NOMO-1 treated with DMSO at 0.1 percent for 48 hours (cell line): Measurements from ENCODE around the gene BRIP1.
A peak's percentile ranks its signal among the peaks of the same experiment; 100 is the strongest.
"Not testable (repeated sequence)": the region's sequence is repeated elsewhere in the genome, so short reads cannot be mapped to it uniquely, and the experiment has no call there.

ENCODE experiments used
- DNase-seq: peaks from one replicate; lab custom pipeline; 2025; ENCODE audit not compliant: unreplicated experiment; lab: John Stamatoyannopoulos, UW

The BRIP1 gene

DNA sequence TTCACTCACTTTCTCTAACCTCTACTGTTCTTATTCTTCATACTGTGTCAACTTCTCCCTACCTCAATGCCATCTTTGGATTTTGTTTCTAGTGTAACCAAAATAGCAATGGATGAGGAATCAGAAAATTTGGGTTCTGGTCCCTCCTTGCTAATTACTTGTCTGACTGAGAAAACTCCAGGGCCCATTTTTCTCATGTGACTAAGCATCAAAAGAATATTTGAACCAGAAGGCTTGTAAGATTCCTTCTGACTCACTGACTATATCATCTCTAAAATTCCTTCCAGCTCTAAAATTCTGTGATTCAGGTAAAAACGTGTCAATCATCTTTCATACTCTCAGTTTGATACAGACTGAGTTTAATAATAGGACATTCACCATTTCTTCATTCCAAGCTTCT is 57.9 kb downstream of the BRIP1 start:
- DNase-seq, result no peak

DNA sequence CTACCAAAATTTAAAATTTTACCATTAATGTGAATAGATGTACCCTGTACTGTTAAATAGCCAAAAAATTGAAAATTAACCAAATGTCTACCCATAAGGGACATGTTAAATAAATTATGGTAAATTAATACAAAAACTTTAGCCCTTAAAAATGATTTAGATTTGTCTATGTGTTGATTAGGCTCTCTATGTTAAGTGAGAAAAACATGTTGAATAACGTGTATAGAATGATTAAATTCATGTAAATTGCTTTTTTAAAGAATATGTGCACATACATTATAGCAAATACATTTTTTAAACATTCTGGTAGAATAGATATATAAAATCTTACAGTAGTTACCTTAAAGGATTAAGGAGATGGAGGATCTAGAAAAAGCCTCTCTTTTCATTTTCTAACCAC is 59.5 kb downstream of the BRIP1 start:
- DNase-seq, result no peak

DNA sequence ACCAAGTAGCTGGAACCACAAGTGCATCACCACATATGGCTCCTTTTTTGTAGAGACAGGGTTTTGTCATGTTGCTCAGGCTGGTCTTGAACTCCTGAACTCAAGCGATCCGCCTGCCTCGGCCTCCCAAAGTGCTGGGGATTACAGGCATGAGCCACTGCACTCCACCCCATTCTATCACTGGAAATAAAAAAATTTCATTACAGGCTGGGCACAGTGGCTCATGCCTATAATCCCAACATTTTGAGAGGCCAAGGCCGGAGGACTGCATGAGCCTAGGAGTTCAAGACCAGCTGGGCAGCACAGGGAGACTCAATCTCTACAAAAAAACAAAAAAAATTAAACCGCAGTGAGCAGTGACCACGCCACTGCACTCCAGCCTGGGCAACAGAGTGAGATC is 60.1 kb downstream of the BRIP1 start:
- DNase-seq, result no peak

DNA sequence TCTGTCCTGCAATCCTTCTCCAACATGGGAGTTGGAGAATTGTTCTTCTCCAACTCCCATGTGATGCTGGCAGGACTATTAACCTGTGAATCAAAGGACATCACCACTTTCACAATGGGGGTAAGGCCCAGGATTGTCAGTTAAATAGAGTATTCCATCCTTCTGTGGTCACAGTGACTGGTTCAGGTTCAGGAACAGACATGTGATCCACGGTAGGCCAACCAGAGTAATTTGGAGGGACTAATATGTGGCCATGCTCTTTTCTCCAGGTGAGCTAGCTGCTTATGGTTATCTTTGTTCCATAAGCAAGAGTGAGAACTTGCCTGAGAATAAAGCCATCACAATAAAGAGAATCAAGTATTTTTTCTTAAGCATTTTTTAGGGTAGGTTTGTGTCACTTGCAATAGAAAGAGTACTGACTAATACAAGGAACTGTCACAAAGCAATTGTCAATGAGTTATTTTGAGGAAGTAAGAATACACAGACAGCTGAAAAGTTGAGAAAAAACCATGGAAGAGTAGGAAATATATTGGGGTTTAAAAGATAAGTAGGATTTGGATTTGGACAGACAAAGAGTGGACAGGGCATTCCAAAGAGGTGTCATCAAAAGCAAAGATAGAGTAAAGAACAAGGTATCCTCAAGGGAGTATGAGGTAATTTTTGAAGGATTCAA is 63.4 kb downstream of the BRIP1 start:
- peak; percentile 60 for DNase-seq

DNA sequence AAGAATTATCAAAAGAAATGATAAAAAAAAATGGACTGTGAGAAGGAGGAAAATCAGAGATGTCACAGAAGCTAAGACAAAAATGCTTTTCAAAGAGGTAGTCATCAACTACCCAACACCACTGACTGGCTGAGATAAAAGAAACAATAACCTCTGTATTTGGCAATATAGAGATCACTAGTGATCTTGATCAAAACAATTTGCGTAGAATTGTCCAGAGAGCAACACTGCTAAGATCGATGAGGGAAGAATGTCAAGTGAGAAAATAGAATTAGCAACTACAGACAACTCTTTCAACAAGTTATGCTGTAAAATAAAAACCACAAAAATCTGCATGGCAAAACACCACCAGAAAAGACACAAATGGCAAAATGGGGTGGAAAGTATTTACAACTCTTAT is 66.0 kb downstream of the BRIP1 start:
- no peak for DNase-seq

DNA sequence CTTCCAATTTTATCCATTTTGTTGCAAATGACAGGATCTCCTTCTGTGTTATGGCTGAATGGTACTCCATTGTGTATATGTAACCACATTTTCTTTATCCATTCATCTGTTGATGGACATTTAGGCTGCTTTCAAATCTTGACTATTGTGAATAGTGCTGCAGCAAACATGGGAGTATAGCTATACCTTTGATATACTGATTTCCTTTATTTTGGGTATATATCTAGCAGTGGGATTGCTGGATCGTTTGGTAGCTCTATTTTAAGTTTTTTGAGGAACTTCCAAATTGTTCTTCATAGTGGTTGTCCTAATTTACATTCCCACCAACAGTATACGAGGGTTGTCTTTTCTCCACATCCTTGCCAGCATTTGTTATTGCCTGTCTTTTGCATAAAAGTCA is 67.8 kb downstream of the BRIP1 start:
- DNase-seq, result no peak

DNA sequence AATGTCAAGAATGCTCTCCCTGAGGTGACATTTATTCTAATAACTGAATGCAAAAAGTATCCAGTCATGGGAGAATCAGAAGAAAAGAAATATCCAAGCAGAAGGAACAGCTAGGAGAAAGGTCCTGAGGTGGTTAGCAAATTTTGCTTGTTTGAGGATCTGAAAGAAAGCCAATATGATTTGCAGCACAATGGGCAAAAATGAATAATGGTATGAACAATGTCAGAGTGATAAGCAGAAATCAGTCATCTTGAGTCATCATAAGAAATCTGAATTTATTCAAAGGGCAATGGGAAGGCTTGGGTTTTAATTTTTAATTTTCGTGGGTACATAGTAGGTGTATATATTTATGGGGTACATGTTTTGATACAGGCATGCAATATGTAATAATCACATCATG is 68.5 kb downstream of the BRIP1 start:
- no peak for DNase-seq

DNA sequence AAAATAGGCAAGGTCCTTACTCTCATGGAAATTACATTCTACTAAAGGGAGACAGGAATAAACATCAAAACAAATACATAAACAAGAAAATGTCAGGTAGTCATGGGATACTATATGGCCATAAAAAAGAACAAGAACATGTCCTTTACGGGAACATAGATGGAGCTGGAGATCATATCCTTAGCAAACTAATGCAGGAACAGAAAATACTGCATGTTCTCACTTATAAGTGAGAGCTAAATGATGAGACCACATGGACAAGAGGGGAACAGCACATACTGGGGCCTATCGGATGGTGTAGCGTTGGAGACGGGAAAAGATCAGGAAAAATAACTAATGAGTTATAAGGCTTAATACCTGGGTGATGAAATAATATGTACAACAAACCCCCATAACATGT is 69.1 kb downstream of the BRIP1 start:
- no peak for DNase-seq

DNA sequence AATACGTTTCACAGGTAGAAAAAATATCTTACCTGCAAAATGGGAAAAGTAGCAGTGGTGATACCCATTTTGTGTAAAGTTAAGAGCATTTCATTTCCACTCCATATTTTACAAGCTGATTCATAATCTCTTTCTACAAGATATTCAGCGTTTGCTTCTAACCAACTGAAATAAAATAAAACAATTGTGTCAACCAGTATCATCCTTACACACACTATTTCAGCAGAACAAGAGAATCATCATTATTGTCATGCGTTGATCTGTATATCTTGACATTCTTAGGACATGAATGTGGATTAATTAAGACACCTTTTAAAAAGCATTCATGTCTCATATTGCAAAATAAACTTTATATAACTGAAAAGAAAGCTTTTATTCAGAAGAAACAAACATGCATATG is 69.8 kb downstream of the BRIP1 start:
- DNase-seq, result no peak

DNA sequence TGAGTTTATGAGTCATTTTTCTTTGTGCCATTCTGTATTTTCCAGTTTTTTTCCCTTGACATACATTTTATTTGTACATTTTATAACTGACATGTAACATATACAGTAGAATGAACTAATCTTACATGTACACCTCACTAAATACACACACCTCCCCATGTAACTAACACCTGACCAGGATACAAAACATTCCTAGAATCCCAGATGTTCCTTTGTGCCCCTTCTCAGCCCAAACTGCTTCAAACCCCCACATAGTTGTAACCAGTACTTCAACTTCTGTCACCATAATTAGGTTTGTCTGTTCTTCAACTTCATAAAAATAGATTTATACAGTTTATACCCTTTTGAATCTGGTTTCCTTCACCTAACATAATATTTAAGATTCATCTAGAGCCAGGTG is 73.5 kb downstream of the BRIP1 start:
- DNase-seq, result no peak

DNA sequence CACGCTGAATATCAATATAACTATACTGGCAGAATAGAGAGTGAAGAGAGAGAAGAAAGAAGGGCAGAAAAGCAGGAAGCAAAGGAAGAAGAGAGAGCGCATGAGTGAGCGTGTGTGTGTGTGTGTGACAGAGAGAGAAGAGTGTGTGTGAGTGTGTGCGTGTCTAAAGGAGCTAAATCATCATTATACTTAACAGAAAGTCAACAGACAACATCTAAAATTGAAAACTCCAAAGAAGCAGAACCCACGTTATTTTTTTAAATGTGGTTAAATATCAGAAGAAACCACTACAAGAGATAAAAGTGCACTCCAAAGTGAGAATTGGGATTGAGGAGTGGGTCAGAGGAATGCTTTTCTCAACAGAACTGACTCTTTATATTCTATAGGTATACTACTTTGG is 77.2 kb downstream of the BRIP1 start:
- DNase-seq, result peak; percentile 19

DNA sequence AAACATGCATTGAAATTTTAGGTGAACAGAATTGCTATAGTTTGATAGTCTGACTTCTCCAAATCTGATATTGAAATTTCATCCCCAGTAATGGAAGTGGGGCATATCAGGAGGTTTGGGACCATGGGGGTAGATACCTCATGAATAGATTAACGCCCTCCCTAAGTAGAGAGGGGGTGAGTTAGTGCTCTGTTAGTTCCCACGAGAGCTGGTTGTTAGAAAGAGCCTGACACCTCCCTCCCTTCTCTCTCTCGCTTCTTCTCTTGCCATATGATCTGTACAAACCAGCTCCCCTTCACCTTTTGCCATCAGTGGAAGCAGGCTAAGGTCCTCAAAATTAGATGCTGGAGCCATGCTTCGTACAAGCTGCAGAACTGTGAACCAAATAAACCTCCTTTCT is 78.8 kb downstream of the BRIP1 start:
- DNase-seq, result no peak

DNA sequence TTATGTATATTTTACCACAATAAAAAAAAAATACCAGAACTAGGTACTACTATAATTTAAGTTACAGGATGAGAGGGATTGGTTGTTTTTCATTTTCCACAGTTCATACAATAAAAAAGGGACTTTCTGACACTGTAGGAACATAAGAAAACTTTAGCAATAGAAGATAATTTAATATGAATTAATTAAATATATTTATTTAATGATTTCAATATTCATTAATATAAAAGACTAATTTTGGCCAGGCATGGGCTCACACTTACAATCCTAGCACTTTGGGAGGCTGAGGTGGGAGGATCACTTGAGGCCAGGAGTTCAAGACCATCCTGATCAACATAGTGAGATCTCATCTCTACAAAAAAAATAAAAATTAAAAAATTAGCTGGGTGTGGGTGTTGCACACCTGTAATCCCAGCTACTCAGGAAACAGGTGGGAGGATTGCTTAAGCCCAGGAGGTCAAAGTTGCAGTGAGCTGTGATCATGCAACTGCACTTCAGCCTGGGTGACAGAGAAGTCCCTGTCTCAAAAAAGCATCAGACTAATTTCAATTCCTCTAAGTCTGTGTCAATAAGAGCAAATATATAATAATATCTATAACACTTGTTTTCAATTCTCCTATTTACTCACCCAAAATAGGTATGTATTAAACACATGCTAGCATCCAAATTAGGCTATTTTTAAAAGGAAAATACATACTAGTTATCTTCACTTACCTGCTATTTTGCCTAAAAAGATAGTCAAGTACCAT is 79.6 kb downstream of the BRIP1 start:
- no peak for DNase-seq

DNA sequence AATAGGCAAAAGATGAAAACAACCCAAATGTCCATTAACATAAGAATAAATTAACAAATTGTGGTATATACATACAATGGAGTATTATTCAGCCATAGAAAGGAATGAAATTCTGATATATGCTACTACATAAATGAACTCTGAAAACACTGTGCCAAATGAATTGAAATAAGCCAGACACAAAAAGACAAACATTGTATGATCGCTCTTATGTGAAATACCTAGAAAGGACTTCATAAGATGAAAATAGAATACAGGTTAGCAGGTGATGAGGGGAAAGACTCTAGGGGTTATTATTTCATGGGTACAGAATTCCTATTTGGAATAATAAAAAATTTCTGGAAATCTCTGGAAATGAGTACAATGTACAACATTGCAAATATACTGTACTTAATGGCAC is 80.2 kb downstream of the BRIP1 start:
- DNase-seq, result no peak

DNA sequence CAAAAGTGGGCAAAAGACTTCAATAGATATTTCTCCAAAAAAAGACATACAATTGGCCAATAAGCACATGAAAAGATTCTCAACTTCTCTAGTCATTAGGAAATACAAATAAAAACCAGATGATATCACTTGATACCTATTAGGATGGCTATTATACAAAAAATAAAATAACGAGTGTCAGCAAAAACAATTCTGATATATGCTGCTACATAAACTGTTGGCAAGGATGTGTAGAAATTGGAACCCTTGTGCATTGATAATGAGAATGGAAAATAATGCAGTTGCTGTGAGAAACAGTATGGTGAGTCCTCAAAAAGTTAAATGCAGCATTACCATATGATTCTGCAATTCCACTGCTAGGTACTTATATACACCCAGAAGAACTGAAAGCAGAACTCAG is 80.6 kb downstream of the BRIP1 start:
- DNase-seq, result no peak

DNA sequence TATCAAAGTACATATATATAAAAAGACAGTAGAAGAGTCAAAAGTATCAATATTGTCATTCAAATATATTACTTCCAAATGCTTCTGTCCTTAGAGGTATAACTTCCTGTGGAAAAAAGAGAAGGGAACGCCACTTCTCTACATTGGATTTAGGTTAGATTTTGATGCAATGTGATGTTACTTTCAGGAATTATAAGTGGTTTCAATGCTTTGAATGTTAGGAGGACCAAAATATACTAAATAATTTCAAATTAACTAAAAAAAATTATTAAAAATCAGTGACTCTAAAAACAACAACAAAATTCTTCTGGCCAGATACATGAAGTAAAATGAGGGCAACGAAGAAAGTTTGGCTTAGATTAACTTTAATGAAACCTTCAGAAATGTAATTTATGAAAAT is 88.0 kb downstream of the BRIP1 start:
- no peak for DNase-seq

DNA sequence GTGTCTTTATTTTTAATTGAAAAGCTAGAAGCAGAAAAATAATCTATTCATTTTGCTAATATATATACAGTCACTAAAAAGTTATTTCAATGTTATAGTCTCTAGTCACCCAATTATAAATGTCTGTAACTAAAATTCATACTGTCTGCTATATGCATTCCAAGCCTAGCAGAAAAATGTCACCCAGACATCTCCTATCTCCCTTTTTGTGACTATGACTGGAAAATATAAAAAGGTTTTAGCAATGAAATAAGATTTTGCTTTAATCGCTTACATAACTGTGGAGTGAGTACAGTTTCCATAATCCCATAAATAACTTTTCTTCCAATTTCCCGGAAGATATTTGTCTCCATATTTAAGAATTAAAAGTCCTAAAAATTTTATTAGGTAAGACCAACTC is 88.6 kb downstream of the BRIP1 start:
- DNase-seq, result no peak

DNA sequence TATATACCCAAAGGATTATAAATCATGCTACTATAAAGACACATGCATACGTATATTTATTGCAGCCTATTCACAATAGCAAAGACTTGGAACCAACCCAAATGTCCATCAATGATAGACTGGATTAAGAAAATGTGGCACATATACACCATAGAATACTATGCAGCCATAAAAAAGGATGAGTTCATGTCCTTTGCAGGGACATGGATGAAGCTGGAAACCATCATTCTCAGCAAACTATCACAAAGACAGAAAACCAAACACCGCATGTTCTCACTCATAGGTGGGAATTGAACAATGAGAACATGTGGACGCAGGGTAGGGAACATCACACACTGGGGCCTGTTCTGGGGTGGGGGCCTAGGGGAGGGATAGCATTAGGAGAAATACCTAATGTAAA is 89.2 kb downstream of the BRIP1 start:
- DNase-seq, result not testable (repeated sequence)

DNA sequence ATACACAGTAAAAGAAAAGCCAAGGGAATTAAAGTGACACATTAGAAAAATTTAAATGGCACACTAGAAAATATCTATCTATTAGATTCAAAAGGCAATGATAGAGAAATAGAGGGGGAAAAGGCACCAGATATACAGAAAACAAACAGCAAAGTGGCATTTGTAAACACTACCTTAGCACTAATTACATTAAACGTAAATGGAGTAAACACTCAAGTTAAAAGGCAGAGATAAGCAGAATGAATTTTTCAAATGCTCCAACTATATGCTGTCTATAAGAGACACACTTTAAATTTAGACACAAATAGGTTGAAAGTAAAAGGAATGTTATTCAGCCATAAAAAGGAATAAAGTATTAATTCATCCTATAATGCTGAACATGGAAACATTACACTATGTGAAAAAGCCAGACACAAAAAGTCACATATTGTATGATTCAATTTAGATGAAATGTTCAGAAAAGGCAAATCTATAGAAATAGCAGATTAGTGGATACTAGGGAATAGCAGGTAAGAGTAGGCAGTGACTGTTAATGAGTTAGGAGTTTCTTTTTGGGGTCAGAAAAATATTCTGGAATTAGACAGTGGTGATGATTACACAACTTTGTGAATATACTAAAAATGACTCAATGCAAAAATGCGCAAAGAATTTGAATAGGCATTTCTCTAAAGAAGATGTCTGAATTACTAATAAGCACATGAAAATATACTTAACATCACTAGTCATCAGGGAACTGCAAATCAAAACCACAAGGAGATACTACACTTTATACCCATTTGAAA is 92.4 kb downstream of the BRIP1 start:
- no peak for DNase-seq

DNA sequence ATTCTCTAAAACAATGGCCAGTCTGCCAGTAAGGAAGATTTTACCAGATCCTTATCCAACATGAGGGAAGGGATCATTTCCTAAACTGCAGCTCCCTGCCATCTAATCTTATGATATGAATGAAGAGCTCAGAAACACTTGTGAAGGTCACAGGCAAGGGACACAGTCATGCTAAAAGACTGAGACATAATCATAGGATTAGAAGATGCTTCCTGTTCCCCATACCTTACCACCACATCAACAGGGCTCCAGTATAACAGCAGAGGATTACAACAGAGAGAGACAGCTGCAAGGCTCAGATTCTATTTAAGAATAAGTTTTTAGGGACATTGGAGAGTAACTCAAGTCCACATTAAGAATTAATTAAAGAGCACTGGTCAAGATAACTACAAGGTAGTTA is 93.3 kb downstream of the BRIP1 start:
- DNase-seq, result no peak

DNA sequence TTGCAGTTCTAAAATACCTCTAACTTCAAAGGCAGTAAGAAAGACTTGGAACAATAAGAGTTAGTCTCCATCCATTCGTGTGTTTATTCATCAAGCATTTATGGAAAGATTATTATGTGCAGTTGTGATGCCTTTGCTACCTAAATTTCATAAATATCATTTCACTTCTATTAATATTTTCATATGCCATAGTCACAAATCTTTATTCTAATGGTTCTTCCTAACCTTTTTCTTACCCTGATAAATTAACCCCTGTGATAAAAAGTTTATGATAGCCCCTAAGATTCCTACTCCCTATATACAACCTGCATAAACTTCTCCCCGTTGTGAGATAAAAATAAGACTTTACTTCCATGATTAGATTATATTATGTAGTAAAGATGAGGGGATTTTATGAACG is 94.9 kb downstream of the BRIP1 start:
- no peak for DNase-seq

DNA sequence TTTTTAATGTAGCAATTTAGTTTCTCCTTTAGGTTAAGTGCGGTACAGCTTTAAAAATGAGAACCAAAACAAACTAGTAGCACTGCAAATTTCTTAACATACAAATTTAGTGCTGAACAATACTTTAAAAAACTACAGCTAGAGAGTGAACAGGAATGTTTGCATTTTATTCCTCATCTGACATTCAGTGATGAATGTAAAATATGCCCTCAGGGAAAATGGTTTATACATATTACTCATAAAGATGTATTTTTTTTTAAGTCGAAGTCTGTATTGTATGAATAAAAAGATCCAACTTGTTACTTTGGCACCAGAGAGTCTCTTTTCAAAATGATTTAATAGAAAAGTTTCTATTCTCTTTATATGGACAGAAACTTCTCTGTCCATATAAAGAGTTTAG is 96.8 kb downstream of the BRIP1 start:
- DNase-seq, result no peak
